ENCODE results near the gene HOXC5. TPM values are rescaled to one million over a fixed set of nuclear protein-coding genes. Genes with fewer than 3 reads are reported as not detected.

HOXC5 gene
- total RNA-seq, 1 donor, result 0.43 TPM

DNA sequence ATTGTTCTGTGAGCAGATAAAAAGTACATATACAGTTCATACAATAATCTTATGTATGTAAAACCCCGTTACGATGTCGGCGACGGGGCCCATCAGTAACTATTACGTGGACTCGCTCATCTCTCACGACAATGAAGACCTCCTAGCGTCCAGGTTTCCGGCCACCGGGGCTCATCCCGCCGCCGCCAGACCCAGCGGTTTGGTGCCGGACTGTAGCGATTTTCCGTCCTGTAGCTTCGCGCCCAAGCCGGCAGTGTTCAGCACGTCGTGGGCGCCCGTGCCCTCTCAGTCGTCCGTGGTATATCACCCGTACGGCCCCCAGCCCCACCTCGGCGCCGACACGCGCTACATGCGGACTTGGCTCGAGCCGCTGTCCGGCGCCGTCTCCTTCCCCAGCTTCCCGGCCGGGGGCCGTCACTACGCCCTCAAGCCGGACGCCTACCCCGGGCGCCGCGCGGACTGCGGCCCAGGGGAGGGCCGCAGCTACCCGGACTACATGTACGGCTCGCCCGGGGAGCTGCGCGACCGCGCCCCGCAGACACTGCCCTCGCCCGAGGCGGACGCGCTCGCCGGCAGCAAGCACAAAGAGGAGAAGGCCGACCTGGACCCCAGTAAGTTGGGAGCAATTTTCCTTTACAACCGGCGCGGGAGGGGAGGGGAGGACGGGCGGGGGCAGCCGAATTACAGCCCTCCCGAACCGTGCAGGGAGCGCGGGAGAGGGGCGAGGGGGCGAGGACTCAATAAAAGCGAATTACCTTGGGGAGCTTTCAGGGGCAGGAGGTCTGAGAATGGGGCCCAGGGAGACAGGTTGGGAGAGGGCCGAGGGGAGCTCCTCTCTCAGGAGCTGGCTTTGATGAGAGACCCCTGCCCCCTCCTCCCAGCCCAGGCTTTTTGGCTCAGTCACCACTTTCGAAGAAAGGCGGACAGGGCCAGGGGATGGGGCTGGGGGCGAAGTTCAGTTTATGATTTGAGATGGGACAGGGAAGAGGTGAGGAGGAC lies 32.4 kb upstream of the HOXC5 start, which contains the start of gene HOXC9:
HOXC9 (plus strand) TSS at position 46 of the 999 bp plus-strand sequence; CDS start at position 74, 28 bp downstream.
- no peak for DNase-seq (ENCODE audit: low read depth)
- TF ChIP-seq, protein P1, sequence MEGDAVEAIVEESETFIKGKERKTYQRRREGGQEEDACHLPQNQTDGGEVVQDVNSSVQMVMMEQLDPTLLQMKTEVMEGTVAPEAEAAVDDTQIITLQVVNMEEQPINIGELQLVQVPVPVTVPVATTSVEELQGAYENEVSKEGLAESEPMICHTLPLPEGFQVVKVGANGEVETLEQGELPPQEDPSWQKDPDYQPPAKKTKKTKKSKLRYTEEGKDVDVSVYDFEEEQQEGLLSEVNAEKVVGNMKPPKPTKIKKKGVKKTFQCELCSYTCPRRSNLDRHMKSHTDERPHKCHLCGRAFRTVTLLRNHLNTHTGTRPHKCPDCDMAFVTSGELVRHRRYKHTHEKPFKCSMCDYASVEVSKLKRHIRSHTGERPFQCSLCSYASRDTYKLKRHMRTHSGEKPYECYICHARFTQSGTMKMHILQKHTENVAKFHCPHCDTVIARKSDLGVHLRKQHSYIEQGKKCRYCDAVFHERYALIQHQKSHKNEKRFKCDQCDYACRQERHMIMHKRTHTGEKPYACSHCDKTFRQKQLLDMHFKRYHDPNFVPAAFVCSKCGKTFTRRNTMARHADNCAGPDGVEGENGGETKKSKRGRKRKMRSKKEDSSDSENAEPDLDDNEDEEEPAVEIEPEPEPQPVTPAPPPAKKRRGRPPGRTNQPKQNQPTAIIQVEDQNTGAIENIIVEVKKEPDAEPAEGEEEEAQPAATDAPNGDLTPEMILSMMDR (IDR thresholded peaks at IDR 0.05; ENCODE audit: insufficient read depth, low read depth, low read length), result no peak
- peak within 1 kb of the TSS; percentile 83 for H3K4me3 ChIP-seq (ENCODE audit: low read depth, low read length)

- no peak for DNase-seq (ENCODE audit: low read depth)
- H3K4me3 ChIP-seq (ENCODE audit: low read depth, low read length), result peak overlapping the region; percentile 83
- TF ChIP-seq, protein P1 (IDR thresholded peaks at IDR 0.05; ENCODE audit: insufficient read depth, low read depth, low read length), result no peak
Measured at GRCh38 chr12:54001283-54002187, 31.3 kb upstream of the HOXC5 start.

DNA sequence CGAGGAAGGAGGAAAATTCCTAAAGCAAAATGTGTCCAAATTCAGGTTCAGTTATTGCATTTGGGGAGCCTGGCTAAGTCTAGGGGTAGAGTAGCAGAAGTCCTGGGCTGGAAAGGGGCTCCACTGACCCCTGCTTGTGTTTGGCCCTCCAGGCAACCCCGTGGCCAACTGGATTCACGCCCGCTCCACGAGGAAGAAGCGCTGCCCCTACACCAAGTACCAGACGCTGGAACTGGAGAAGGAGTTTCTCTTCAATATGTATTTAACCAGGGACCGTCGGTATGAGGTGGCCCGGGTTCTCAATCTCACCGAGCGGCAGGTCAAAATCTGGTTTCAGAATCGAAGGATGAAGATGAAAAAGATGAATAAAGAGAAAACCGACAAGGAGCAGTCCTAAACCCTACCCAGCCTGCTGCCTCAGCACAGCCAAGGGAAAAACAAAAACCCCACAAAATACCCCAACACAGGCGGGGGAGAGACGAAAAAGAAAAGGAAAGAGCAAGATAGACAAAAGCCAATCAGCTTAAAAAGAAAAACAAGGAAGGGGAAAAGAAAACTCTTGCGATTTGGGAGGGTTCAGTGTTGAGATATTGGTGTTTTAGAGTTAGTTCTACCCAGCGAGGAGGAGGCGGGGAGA lies 30.5 kb upstream of the HOXC5 start:
- TF ChIP-seq, protein P1 (IDR thresholded peaks at IDR 0.05; ENCODE audit: insufficient read depth, low read depth, low read length), result no peak
- no peak for DNase-seq (ENCODE audit: low read depth)
- H3K4me3 ChIP-seq (ENCODE audit: low read depth, low read length), result no peak overlapping the region

DNA sequence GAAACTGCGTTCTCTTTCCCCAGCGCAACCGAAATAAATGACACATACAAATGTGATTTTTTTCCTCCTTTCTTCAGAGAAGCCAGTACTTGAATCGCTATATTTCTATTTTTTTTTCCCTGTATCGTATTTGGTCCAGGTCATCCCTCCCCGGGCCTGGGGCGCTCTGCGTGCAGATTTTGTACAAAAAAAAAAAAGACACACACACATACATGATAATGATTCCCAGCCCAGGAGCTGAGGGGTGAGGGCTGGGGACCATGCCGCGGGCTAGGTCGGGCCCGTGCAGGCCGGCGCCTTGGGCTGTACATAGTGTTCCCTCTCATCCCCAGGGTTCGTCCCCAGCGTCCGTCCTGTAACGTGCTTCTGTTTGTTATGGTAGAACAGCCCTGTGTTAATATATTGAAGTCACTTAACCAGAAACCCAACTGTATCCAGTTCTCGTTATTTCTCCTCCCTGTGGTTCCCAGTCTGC lies 29.9 kb upstream of the HOXC5 start:
- TF ChIP-seq, protein P1 (IDR thresholded peaks at IDR 0.05; ENCODE audit: insufficient read depth, low read depth, low read length), result no peak
- DNase-seq (ENCODE audit: low read depth), result no peak
- no peak overlapping the region for H3K4me3 ChIP-seq (ENCODE audit: low read depth, low read length)

- DNase-seq (ENCODE audit: low read depth), result no peak
- TF ChIP-seq, protein P1 (IDR thresholded peaks at IDR 0.05; ENCODE audit: insufficient read depth, low read depth, low read length), result no peak
- no peak overlapping the region for H3K4me3 ChIP-seq (ENCODE audit: low read depth, low read length)
Measured at GRCh38 chr12:54003625-54004024, 29.2 kb upstream of the HOXC5 start.

Data from fibroblast of villous mesenchyme (primary cell).